ENCODE results near the gene CYGB.

- TF ChIP-seq JUND (IDR thresholded peaks at IDR 0.05) (no peak), ATF3 (IDR thresholded peaks at IDR 0.05) (no peak)
Measured at GRCh38 chr17:76573096-76573495, 35.6 kb upstream of the CYGB start.
